SK-N-SH (cell line): ENCODE results near the gene DGKE. TPM values are rescaled to one million over a fixed set of nuclear protein-coding genes. Genes with fewer than 3 reads are reported as not detected.

ENCODE experiments used
- CTCF ChIA-PET: fragments of 300-600, 350-600 bp; formaldehyde crosslinking; extraction: SDS; loops from one replicate; lab custom pipeline; 2021; lab: Yijun Ruan, JAX
- POLR2A ChIA-PET: fragments of 350-600 bp; sonication (Branson Sonifier 250); formaldehyde crosslinking; extraction: SDS; loops from one replicate; lab custom pipeline; 2020; ENCODE audit warnings: antibody characterized with exemption, inconsistent platforms; lab: Yijun Ruan, JAX
- DNase-seq: peaks from one replicate; pipeline ENCODE4 v3.0.0; 2012
- H2AFZ ChIP-seq: fragments of 200-600 bp; sonication (generic); 2 replicates; pipeline ENCODE4 v1.8.1; 2016; ENCODE audit warnings: antibody characterized with exemption, mild to moderate bottlenecking, low read depth
- H3F3A ChIP-seq: fragments of 200-600 bp; sonication (generic); replicated peaks from 2 replicates; pipeline ENCODE3; 2016; ENCODE audit warnings: antibody characterized with exemption, mild to moderate bottlenecking; ENCODE audit not compliant: insufficient read depth
- H3K27ac ChIP-seq, 2 experiments: fragments of 200-500 bp in 1 of 2; fragments of 200-600 bp in 1 of 2; sonication (Bioruptor generic) in 1 of 2; sonication (generic), shearing (Covaris generic) in 1 of 2; 2 replicates each; pipeline versions ENCODE4 v1.5.1 to v1.6.1; 2014 to 2016; ENCODE audit warnings: low read depth in 2 of 2, inconsistent platforms in 1 of 2, low read length in 1 of 2, mild to moderate bottlenecking in 1 of 2, mixed read lengths in 1 of 2
- H3K27me3 ChIP-seq: fragments of 200-600 bp; sonication (generic), shearing (Covaris generic); 2 replicates; pipeline ENCODE4 v1.6.1; 2016; ENCODE audit warnings: mixed run types; ENCODE audit not compliant: insufficient read depth
- H3K36me3 ChIP-seq, 2 experiments: fragments of 200-500 bp in 1 of 2; fragments of 200-600 bp in 1 of 2; sonication (Bioruptor generic) in 1 of 2; sonication (generic) in 1 of 2; replicated peaks in 1 of 2; 2 replicates each; pipeline versions ENCODE3 to v1.5.1; 2014 to 2016; ENCODE audit warnings: low read length in 1 of 2, mild to moderate bottlenecking in 1 of 2; ENCODE audit not compliant: insufficient read depth in 2 of 2, control insufficient read depth in 1 of 2
- H3K4me1 ChIP-seq, 2 experiments: fragments of 200-500 bp in 1 of 2; fragments of 200-600 bp in 1 of 2; sonication (Bioruptor generic) in 1 of 2; sonication (generic), shearing (Covaris generic) in 1 of 2; 2 replicates each; pipeline versions ENCODE4 v1.5.1 to v1.6.1; 2014 to 2016; ENCODE audit warnings: low read depth in 1 of 2, low read length in 1 of 2, mixed run types in 1 of 2; ENCODE audit not compliant: insufficient read depth in 2 of 2, control insufficient read depth in 1 of 2
- H3K4me2 ChIP-seq: fragments of 200-600 bp; sonication (generic), shearing (Covaris generic); 2 replicates; pipeline ENCODE4 v1.6.1; 2017; ENCODE audit warnings: mixed run types
- H3K4me3 ChIP-seq, 2 experiments: fragments of 200-500 bp in 1 of 2; fragments of 200-600 bp in 1 of 2; sonication (Bioruptor generic) in 1 of 2; sonication (generic), shearing (Covaris generic) in 1 of 2; 2 replicates each; pipeline versions ENCODE4 v1.5.1 to v1.8.1; 2014 to 2016; ENCODE audit warnings: low read depth in 2 of 2, inconsistent platforms in 1 of 2, low read length in 1 of 2, mild to moderate bottlenecking in 1 of 2, mixed read lengths in 1 of 2, moderate library complexity in 1 of 2
- H3K79me2 ChIP-seq: fragments of 200-600 bp; sonication (generic); 2 replicates; pipeline ENCODE4 v1.8.1; 2017; ENCODE audit warnings: mild to moderate bottlenecking; ENCODE audit not compliant: insufficient read depth
- H3K9ac ChIP-seq: fragments of 200-600 bp; sonication (generic); 2 replicates; pipeline ENCODE4 v1.6.1; 2017; ENCODE audit warnings: mixed run types
- H3K9me2 ChIP-seq: fragments of 200-600 bp; sonication (generic); 2 replicates; pipeline ENCODE4 v1.6.1; 2017; ENCODE audit warnings: mixed run types
- H3K9me3 ChIP-seq: fragments of 200-600 bp; sonication (generic); 2 replicates; pipeline ENCODE4 v1.6.1; 2017; ENCODE audit warnings: mixed run types, mild to moderate bottlenecking, moderate library complexity
- H4K20me1 ChIP-seq: fragments of 200-600 bp; sonication (generic); 2 replicates; pipeline ENCODE4 v1.6.1; 2017; ENCODE audit warnings: mild to moderate bottlenecking, mixed run types; ENCODE audit not compliant: insufficient read depth
- CHD2 ChIP-seq: fragments of 150-350 bp; IDR thresholded peaks from 2 replicates; pipeline ENCODE4 v1.6.1; 2018; ENCODE audit warnings: low read length; ENCODE audit not compliant: partially characterized antibody
- CTCF ChIP-seq: fragments of 200-600 bp; sonication (generic); IDR thresholded peaks from 2 replicates; pipeline ENCODE4 v1.6.1; 2017; ENCODE audit warnings: antibody characterized with exemption, mild to moderate bottlenecking, moderate library complexity
- EP300 ChIP-seq, 2 experiments: IDR thresholded peaks; 2 replicates each; pipeline versions ENCODE4 v1.4.0 to v1.6.1; 2012; ENCODE audit warnings: borderline replicate concordance in 1 of 2, low read depth in 1 of 2, low read length in 1 of 2
- EZH2phosphoT487 ChIP-seq: fragments of 200-600 bp; sonication (generic); IDR thresholded peaks from 2 replicates; pipeline ENCODE4 v1.6.1; 2017; ENCODE audit warnings: low read depth, mixed run types, mild to moderate bottlenecking, antibody characterized with exemption, moderate library complexity, borderline replicate concordance
- FOSL2 ChIP-seq: IDR thresholded peaks from 2 replicates; pipeline ENCODE4 v1.4.0; 2012; ENCODE audit warnings: low read depth, mild to moderate bottlenecking, moderate library complexity, borderline replicate concordance
- FOXJ3 ChIP-seq: sonication (generic); formaldehyde crosslinking; IDR thresholded peaks from 2 replicates; pipeline ENCODE4 v1.5.1; 2020; ENCODE audit warnings: mild to moderate bottlenecking, missing genetic modification reagents
- GABPA ChIP-seq: IDR thresholded peaks from 2 replicates; pipeline ENCODE4 v1.4.0; 2012; ENCODE audit warnings: low read depth, mild to moderate bottlenecking
- IRF3 ChIP-seq: fragments of 150-350 bp; IDR thresholded peaks from 2 replicates; pipeline ENCODE4 v1.6.1; 2016; ENCODE audit warnings: mild to moderate bottlenecking, low read depth, low read length
- JUND ChIP-seq: IDR thresholded peaks from 2 replicates; pipeline ENCODE4 v1.4.0; 2012
- MAX ChIP-seq: IDR thresholded peaks from 2 replicates; pipeline ENCODE4 v1.4.0; 2012; ENCODE audit warnings: low read depth
- MXI1 ChIP-seq: IDR thresholded peaks from 2 replicates; pipeline ENCODE4 v1.6.1; 2012; ENCODE audit warnings: mild to moderate bottlenecking, low read depth, low read length, improper control_type of control experiment
- PBX3 ChIP-seq: IDR thresholded peaks from 2 replicates; pipeline ENCODE4; 2012
- POLR2AphosphoS5 ChIP-seq: IDR thresholded peaks from 2 replicates; pipeline ENCODE4 v1.6.1; 2012; ENCODE audit warnings: low read depth, low read length
- RCOR1 ChIP-seq: fragments of 150-350 bp; IDR thresholded peaks from 2 replicates; pipeline ENCODE4 v1.6.1; 2017; ENCODE audit warnings: antibody characterized with exemption, low read length
- REST ChIP-seq: IDR thresholded peaks from 2 replicates; pipeline ENCODE4 v1.6.1; 2012; ENCODE audit warnings: mild to moderate bottlenecking, low read depth, low read length, moderate library complexity
- RXRA ChIP-seq: IDR thresholded peaks from 2 replicates; pipeline ENCODE4 v1.4.0; 2012; ENCODE audit warnings: low read depth, mild to moderate bottlenecking, borderline replicate concordance
- USF2 ChIP-seq: fragments of 150-350 bp; IDR thresholded peaks from 2 replicates; pipeline ENCODE4 v1.6.1; 2017; ENCODE audit warnings: antibody characterized with exemption, low read length, low read depth, borderline replicate concordance
- YY1 ChIP-seq: IDR thresholded peaks from 2 replicates; pipeline ENCODE4 v1.4.0; 2012; ENCODE audit warnings: low read depth, mild to moderate bottlenecking
- WGBS: methylation state at CpG from one replicate; pipeline ENCODE4 v1.1.6; 2017; ENCODE audit warnings: low lambda C conversion rate; 5-methylcytosine and 5-hydroxymethylcytosine counted together
- polyA plus RNA-seq, 3 experiments: library from polyadenylated mRNA; depleted of rRNA; stranded (reverse); fragments of >200 nt; gene quantifications; 2 replicates each; pipeline ENCODE4 v1.2.3, GENCODE V29; 2012

The DGKE gene
- polyA plus RNA-seq, 1 of the 3 experiments (the other 2 are of a cell fraction): 2.4 TPM

- no peak for TF ChIP-seq USF2
- TF ChIP-seq PBX3: peak; percentile 71
- TF ChIP-seq RCOR1: no peak
- TF ChIP-seq FOSL2: peak; percentile 42; the same call in 1 of the 2 replicates
- TF ChIP-seq POLR2AphosphoS5: peak; percentile 15; the same call in 1 of the 2 replicates
- TF ChIP-seq, all 33 proteins: peak for 9
Observed at GRCh38 chr17:56867948-56868376, 34.0 kb downstream of the DGKE start (continued).

- ChIA-PET POLR2A (interaction anchor here (0.8 kb wide), 1 partner anchor 13 kb away, joined by 3 read pairs; no protein-coding TSS in a partner anchor), CTCF (interaction anchor here (1.1 to 1.4 kb wide), 2 partner anchors 13 to 49 kb away, joined by 4 to 5 read pairs; no protein-coding TSS in a partner anchor)
- H3F3A ChIP-seq: peaks cover 24% of the 10 kb centered on the region
- H4K20me1 ChIP-seq: no peaks in the 10 kb centered on the region
- no peak overlapping the region for H3K4me3 ChIP-seq
- H2AFZ ChIP-seq: no peak overlapping the region
- H3K9ac ChIP-seq: no peak overlapping the region
- H3K4me1 ChIP-seq: peaks cover 0 to 5% of the 10 kb centered on the region in 2 experiments; a peak in 2 of 4 replicates
- no peak for DNase-seq
- TF ChIP-seq YY1 (no peak), CHD2 (no peak), EP300 (IDR thresholded peaks at IDR 0.05; ENCODE audit: borderline replicate concordance in 1 of 2, low read depth in 1 of 2, low read length in 1 of 2) (no peak), JUND (no peak), MAX (no peak), EZH2phosphoT487 (no peak), GABPA (no peak), MXI1 (no peak), FOXJ3 (CRISPR knock-in tag) (no peak), RXRA (no peak), CTCF (no peak), USF2 (no peak), REST (no peak), POLR2AphosphoS5 (no peak), IRF3 (no peak)
- H3K27ac ChIP-seq: peak overlapping the region in 1 of 2 experiments; percentile 59; a peak in 1 of 4 replicates
- no peaks in the 10 kb centered on the region for H3K27me3 ChIP-seq
- H3K9me3 ChIP-seq: no peaks in the 10 kb centered on the region
- WGBS: 96% methylated on average over 3 of the region's 3 CpGs
- no peaks in the 10 kb centered on the region for H3K9me2 ChIP-seq
- H3K36me3 ChIP-seq: peaks cover 10 to 18% of the 10 kb centered on the region in 2 experiments
- no peaks in the 10 kb centered on the region for H3K79me2 ChIP-seq
- H3K4me2 ChIP-seq: no peak overlapping the region
Observed at GRCh38 chr17:56868716-56869115, 34.8 kb downstream of the DGKE start.
